GM11168 (cell line): ENCODE data around the gene OSBPL10.

Experiments used
- in situ Hi-C: fragments of 300-500 bp; cut with MboI; formaldehyde crosslinking; loops from one replicate; pipeline ENCODE4 v1.12.0; 2022; ENCODE audit warnings: low sequenced_read_pairs; ENCODE audit not compliant: unreplicated experiment

The OSBPL10 gene

DNA sequence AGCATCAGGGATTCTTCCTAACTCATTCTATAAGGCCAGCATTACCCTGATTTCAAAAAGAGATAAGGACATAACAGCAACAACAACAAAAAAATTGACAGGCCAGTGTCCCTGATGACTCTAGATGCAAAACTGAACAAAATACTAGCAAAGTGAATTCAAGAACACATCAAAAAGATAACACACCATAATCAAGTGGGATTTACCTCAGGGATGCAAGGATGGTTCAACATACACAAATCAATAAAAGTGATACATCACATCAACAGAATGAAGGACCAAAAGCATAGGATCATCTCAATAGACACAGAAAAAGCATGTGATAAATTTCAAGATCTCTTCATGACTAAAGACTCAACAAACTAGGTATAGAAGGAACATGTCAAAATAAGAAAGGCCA is 328.8 kb downstream of the OSBPL10 start:
- in situ Hi-C loops: no loop called here

DNA sequence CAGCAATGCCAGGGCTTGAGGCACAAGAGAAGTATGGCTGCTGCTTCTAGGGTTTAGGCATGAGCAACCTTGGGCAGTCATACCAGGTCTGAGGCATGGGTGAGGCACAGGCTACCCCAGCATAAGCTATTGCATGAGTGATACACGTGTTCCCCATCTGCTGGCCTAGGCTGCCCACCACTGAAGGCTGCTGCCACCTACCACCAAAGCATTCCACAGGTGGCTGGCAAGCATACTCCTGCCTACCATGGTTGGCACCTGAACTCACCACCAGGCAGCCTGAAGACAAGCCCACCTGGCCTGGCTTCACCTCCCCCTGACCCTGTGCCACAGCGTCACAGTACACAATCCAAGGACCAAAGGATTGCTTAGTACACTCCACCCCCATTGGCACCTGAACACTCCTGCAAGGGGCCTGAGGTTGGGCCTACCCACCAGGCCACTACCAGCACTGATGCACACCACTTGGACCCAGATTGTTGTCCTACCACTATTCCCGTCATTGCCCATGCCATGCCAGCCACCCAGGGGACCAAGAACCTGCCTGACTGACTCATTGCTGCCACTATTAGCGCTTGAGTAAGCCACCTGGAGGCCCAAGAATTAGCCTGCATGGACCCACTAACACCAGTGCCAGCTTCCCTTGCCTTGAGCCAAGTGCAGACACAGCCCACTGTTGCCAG is 332.6 kb downstream of the OSBPL10 start:
- in situ Hi-C loops: no loop called here

DNA sequence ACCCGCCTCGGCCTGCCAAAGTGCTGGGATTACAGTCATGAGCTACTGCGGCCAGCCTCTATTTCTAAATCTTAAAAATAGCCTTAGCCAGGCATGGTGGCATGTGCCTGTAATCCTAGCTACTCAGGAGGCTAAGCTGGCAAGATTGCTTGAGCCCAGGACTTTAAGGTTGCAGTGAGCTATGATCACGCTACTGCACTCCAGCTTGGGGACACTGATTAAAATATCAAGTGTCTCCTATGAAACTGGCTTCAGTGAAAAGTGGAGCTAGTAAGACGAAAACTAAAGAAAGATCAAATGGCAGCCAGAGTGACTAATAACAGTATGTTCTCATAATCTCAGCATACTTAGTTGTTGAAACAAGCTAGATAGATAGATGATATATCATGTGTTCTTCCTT is 335.8 kb downstream of the OSBPL10 start:
- in situ Hi-C loops: no loop called here

DNA sequence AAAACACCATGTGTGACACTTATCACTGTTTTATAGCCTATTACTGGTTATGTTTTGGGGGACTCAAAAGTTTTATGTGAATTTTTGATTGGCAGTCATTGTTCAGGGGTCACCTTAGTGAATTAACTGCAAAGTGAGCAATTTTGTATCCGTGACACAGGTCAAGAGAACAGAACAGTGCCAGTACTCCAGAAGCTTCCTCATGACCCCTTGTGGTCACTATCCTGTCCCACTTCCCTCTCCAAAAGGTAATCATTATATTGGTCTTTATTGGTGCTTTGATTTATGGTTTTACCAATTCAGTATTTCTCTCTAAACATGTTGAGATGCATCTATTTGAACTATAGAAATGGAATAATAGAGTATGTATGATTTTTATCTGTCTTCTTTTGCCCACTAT is 341.2 kb downstream of the OSBPL10 start:
- in situ Hi-C loops: no loop called here

DNA sequence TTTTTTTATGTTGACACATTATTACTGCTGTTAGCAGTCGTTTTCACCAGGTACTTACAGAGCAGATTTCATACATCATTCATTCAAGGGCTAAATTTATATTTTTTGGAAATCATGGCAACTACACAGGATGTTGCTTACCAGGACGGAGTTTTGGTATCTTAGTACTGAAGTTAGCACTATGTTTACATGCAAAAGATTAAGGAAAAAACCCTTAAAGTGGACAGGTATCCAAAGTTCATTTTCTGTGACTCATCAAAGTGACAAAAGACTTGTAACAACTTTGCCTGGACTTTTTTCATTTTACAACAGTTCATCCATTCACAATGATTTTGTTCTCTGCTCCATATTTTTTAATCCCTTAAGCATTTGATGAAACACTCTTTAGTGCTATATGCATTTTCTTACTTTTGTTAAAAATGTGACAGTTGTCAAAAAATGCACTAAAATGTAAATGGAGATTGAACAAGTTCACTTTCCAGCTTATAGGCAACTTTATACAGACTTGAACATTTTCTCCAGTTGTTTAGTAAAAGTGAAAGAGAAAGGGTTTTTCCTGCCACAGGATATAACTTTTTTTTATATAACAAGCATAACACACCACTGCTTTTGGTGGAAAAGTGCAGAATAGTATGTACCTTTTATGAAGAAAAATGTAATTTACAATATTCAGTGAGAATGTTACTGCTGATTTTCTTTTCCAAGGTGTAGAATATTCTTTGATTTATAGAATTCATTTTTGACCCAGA is 344.2 kb downstream of the OSBPL10 start:
- in situ Hi-C loops: no loop called here

DNA sequence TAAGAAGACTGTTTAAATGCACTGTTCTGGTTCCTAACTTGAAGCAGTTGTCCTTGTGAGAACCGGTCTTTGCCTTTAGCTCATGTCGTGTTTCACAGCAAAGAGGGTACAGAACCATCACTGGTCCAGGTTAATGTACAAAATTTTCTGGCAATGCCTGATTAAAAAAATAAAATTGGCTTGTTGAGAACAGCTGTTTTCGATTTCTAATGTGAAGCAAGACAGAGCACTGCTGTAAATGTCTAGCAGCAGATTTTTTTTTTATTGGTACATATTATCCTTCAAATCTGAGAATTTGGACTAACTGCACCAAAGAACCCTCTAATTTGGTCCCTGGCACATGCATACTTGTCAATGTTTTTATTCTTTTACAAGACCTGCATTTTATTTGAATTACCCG is 345.0 kb downstream of the OSBPL10 start:
- in situ Hi-C loops: no loop called here

DNA sequence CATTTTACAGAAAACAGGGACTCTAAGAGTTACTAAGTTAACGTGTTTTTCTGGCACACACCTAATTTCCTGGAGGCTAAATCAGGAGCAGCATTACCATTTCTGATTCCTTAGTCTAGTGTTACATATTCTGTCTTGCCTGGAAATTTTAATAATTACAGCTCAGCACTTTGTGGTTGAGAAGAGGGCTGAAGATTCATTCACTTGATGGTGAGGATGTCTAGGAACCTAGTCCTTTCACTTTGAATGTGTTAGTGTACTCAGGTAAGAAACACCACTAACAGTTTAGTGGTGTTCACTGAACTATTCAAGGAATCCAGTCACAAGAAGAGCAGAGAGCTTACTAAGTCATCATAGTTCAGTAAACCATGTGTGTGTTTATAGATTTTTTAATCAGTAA is 345.5 kb downstream of the OSBPL10 start:
- in situ Hi-C loops: no loop called here

DNA sequence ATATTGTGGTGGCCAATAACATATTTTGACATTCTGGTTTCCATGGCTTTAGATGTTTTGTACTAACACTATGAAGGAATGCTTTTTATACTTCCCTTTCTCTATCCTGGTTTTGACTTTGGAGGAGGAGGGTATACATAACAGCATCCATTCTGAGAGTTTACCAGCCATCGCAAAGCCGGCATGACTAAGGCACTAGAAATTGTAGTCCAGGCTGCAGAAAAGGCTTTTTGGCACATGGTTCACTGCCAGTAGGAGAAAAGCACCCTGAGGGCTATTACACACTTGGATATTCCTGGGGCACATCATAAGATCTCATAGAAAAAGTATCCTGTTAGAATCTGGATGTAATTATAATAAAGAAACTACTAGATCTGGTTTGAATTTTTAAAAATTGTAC is 346.6 kb downstream of the OSBPL10 start:
- in situ Hi-C loops: no loop called here

DNA sequence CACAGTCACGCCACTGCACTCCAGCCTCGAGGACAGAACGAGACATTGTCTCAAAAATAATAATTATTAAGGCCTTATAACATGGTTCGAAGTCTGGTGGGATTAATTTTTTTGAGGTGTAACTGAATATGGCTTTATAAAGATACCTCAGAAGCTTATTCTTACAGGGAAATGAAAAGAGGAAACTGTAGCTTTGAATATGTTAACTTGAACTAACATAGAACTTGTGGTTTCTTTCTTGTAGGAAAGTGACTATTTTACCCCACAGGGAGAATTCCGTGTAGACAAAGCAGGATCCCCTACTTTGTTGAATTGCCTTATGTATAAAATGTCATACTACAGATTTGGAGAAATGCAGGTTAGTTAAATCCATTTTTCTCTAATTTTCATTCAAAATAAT is 352.0 kb downstream of the OSBPL10 start:
- in situ Hi-C loops: no loop called here

DNA sequence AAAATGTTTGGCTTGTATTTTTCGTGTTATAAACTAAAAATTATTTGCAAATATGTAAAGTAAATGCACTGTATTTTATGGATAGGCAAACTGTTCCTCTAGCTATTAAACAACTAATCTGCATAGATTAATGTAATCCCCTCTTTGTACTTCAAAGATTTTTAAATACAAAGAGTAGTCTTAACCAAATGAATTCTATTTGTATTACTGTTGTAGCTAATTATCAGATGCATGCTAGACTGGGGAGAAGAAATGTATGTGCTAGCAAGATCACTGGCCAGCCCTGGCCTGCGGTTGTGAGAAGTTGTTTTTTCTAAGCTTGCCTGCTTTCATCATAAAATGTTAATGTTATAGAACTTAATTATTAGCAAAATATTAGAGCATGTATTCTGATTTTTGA is 355.7 kb downstream of the OSBPL10 start:
- in situ Hi-C loops: no loop called here

DNA sequence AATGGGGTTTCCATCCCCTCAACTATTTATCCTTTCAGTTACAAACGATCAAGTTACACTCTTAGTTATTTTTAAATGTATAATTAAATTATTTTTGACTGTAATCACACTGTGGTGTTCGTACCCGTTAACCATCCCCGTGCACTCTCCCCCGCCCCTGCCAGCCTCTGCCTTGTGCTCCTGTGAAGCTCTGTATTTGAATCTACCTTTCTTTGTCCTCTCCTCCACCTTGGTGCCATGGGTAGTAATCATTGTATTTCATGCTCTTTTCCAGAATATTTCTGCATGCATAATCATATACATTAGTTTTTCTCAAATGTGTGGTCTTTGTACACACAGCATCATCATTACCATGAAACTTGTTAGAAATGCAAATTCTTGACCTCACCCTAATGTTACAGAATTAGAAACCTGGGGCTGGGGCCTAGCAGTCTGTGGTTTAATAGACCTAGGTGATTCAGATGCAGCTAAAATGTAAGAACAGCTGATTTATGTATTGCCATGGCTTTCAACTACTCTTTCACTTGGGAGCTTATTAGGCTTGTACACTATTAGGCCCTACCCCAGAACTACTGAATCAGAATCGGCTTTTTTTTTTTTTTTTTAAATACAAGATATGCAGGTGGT is 356.9 kb downstream of the OSBPL10 start:
- in situ Hi-C loops: no loop called here

DNA sequence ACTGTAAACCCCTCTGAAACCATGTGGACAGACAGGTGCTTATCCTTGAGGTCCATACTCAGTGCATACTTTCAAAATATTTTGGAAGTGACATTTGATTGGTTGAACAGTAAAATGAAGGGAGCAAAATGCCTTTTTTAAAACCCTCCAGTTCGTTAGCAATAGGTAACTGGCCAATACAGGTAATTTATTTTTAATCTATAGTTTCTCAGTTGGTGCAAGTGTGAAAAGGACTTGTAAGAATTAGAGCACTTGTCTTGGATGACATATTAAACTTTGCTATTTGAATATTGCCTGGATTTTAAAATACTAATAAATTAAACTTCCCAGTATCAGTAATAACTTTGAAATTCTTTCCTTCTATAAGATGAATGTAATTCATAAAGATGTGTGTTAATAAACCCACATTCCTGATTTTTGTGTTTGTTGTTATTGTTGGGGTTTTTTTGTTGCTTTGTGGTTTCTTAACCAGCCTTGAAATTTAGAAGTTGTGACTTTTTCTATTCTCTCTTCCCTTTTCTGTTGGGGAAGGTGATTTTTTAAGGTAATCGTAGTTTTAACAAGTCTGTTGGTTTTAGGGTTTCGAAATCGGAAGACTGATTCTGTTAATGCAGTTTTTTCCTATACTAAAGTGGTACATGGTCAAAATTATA is 358.3 kb downstream of the OSBPL10 start:
- in situ Hi-C loops: no loop called here

DNA sequence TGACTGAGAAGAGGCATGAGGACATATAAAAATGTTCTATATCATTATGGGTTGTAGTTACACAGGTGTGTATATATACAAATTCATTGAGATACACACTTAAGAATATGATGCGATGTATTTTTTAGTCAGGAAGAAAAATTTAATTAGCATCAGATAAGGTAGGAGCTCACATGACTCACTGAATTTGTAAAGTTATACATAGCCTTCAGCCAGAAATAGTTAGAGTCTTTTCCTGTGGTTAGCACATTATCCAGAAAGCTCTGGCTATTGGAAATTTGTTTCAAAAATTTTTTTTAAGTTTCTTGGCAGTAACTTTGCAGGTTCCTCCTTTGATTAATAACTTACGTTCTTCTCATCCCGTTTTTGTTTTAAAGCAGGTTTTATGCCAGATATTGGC is 359.7 kb downstream of the OSBPL10 start:
- in situ Hi-C loops: no loop called here

DNA sequence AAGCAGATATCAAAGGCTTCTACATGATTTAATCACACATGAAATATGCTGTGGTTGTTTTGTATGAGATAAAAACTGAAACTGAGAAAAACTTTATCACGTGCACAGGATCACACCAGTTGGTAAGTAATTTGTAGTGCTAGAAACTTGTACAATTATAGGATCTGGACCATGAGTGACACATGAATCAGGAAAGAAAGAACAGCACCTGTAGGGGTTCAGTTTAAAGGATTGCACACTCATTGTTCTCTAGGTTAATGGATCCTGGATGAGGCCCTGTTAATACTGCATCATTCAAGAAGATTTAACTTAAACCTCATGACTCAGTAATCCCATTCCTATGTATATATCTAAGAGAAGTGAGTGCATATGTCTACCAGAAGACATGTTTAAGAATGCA is 360.4 kb downstream of the OSBPL10 start:
- in situ Hi-C loops: no loop called here

DNA sequence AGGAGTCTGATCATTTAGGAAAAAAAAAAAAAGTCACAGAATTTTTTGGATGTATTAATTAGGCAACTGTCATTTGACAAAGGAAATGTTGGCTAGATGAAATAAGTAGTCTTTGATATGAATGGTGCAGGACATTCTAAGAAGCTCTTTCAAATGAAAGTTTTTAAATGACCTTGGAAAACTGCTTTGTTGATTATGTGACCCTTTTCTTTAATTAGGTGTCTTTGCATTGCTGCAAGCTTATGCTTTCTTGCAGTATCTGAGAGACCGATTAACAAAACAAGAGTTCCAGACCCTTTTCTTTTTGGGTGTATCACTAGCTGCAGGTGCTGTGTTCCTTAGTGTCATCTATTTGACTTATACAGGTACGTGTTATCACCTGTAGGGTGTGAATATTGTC is 364.4 kb downstream of the OSBPL10 start:
- in situ Hi-C loops: no loop called here

DNA sequence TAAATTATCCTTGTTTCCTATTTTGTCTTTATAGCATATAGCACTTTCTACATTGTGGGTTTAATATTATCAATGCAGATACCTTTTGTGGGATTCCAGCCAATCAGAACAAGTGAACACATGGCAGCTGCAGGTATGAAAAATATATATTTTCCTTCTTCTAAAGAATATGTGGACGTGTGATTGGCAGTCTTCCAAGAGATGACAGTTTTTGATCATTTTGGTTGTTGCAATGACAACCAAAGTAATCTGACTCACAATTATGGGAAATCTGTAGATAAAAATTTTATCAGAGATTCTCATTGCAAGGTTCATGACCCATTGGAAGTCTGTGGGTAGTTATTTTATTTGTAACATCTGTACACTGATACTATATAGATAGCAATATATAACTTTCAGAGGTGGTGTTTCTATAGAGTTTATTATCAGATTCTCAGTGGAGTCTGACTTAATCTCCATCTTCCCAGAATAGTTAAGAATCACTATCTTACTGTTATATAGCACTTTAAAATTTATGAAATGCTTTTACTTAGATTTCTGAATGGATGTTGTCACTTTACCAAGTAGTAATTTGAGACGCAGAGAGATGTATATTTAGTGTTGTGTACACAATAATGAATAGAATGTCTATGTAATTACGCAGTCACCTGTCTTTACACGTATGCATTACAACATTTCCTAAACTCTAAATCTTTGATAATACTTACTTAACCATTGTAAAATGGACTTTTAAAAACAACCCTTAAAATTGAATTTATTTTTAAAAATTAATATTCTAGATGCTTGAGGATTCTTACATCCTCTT is 365.8 kb downstream of the OSBPL10 start:
- in situ Hi-C loops: no loop called here

DNA sequence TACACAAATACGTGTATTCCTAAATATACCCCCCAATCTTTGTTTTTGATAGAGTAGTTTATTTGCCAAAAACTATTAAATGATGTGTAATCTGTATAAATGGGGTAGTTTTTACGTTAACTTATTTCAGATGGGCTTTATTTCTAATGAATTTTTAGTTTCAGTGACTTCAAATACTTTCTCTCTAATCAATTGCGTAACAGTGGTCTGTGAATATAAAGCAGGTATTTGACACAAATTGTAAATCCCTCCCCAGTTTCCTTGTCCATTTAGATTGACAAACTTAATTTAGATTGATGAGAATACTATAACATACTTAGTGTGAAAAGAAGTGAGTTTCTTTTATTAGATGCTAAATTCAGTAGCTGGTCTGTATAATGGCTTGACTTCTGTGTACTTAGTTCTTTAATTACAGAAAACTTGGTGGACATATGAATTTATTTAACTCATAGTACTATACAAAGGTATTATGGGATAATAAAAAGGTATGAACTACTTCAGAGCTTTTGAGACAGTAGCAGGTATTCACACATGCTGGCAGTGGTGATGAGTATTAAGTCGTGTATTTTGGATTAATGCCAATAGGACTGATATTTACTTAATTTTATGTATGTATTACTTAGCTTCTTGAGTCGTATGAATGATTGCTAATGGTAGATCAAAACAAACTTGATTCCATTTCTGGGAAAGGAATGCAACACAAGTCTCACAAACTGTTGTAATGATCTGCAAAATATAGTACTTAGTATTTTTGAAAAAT is 366.7 kb downstream of the OSBPL10 start:
- in situ Hi-C loops: no loop called here

DNA sequence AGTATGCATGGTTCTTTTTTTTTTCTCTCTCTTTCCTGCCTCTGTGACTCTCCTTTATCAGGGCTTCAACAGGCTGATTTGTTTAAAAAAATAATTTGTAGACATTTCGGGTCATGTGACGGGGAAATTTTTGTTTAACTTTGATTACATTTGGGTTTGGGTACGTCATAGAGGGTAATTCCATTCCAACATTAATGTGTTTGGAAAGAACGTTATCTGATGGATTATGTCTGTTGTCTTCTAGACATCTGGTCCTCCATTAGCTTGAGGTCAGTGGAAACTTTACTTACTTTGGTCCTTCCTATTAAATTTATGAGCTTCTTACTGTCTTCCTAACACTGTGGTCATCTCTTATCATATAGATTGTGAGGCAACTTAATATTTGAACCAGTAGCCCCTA is 367.4 kb downstream of the OSBPL10 start:
- in situ Hi-C loops: no loop called here

DNA sequence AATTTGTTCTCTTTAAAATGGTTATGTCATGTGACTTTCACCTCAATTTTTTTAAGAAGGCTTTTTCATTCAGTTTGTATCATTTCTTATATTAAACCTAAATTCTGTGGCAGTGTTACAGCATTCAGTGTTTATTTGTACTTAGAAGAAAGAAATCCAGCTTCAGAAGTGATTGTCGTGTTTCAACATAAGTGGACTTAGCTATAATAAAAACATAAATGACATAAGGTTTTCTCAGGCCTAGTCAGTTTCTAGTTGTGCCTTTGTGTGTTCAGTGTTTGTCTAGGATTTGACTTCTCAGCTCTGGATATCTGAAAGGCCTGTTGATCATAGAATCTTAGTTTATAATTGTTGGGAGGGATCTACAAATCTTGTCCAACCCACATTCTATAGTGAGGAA is 367.9 kb downstream of the OSBPL10 start:
- in situ Hi-C loops: no loop called here
